ENCODE results near the gene PYGM.

The PYGM gene

GRCh38 chr11:64790205-64791095 is 30.7 kb upstream of the PYGM start:
- DNase-seq, result no peak

DNA sequence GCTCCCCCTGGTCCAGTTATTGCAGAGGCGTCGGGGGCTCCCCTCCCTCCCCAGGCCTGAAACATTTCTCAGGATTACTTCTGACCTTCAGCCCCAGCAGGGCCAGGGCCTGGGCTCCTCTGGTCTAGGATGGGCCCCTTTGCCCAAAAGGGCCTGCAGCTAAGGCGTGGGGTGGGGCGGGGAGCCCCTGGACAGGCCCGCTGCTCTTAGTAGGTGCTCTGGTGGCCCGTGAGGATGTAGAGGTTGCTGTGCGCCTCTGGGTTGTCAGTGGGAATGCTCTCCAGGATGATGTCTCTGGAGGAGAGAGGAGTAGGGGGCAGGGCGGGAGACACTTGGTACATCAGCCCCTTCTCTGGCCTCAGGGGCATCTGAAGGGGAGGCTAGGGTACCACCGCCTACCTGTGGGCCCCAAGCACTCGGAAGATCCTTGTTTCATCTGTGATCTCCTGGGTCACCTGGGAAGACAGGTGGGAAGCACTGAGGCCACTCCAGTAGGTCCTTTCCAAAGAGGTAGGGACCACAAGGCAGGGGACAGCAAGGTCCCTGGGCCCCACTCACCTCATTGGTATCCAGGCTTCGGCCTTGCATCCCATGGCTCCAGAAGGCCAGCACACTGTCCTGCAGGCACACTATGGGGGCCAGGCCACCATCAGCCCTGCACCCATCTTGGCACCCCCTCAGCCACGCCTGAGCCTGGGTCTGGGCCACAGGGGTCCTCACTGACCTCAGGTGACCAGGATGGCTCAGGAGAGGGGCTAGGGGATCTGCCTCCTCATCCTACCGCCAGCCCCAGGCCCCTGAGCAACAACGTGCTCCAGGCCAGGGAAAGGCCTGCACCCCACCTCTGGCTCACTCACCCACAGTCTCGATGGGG is 29.8 kb upstream of the PYGM start:
- no peak for DNase-seq

DNA sequence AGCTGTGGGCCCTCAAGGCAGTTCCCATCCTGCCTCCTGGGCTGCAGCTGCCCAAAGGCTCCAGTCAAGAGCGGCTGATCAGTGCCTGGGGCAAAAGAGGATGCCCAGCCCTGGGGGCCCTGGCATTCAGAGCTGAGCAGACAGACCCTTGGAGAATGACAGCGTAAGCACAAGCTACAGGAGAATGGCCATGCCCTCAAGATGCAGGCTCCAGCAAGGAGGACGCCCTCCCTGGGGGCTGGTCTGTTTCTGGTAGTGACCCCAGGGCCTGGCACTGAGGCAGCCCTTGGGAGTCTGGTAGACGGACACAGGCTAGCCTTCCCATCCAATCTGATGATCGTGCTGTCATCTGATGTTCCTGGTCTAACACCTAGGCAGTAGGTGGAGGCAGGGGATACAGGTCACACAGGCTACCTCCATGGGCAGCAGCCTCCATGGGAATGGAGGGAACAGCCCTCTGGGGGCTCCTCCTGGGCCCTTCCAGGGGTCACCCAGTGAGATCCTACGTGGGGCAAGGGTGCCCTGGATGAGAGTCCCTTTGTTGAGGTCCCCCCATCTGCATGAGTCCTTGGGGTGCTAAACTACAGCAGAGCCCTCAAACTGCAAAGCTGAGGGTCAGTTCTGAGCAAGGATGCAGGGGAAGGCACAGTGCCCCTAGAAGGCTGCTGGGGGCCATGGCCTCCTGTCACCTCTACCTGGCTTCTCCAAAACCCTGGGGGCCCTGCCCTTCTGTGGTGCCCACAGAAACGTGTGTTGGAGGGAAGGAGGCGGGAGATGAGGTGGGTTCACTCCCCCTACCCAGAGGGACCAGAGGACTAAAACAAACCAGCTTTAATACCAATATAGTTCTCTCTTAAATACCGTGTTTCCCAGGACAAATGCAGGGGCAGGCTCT is 28.8 kb upstream of the PYGM start:
- no peak for DNase-seq

GRCh38 chr11:64787526-64788320 is 27.9 kb upstream of the PYGM start:
- no peak for DNase-seq

DNA sequence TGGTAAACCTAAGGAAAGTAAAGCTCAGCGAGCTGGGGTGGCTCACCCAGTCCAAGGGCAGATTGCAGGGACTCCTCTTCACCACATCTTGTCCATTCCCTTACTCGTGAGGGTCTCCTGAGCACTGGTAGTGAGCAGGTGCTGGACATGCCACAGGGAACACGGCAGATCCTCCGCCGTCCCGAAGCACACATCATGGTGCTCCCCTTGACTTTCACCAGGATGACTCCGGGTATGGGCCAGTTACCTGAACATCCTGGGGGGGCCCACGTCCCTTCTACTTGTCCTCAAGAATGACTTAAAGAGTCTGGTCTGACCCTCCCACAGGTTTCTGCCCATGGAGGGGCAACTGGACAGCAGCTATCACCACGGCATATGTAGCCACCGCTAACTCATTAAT is 26.5 kb upstream of the PYGM start:
- DNase-seq, result no peak

DNA sequence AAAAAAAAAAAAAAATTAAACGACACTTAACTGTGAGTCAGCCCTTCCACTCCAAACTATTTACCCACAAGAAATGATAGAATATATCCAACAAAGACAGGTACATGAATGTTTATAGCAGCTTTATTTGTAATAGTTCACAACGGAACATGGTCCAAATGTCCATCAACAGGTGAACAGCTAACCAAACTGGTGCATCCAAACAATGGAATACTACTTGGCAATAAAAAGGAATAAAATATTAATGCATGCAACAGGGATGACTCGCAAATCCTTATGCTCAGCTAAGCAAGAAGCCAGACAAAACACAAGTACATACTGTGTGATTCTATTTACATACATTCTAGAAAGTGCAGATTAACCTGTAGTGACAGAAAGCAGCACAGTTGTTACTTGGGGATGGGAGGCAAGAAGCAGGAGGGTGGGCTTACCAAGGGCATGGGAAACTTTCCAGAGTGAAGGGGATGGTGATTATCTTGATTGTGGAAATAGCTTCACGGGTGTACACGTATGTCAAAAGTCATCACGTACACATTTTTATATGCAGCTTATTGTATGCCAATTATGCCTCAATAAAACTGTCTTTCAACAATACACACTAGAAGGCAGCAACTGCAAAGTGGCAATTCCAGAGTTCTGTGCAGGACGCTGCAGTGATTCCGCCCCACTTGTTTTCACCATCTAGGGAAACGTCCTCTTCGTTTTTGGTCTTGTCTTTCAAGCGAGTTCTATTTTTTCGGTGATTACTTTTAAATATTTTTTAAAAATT is 25.2 kb upstream of the PYGM start:
- DNase-seq, result no peak

DNA sequence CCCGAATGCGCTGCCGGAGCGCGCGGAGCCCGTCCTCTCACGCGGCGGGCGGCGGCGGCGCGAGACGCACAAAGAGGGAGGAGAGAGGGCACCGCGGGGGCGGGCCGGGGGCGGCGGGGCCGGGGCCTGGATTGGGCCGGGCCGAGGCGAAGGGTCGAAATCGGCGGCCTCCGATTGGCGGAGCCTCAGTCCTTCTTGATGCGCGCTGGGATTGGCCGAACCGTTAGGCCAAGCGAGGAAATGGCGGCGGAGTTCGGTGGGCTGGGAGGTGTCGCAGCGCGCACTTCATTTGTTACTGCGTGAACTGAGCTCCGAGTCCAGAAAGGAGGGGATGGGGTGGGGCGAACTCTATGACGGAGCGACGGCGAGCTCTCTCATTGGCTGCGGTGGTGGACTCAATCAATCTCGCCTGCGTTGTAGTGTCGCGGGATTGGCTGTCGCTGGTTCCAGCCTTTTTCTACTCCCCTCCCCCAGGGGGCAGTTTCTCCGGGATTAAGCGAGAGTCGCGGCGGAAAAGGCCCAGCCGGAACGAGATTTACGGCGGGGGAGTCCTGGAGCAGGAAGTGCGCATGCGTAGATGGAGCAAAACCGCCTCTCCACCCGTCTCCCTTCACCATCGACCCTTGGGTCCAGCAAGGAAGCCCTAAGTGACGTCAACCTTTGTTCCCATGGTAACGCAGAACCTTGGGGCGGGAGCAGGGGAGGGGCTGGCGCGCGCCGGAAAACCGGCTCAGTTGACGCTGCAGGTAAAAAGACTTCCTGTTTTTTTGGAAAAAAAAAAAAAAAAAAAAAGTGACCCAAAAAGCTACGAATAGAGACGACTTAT is 18.9 kb upstream of the PYGM start, which contains the start of gene SF1:
TSS of gene SF1 (minus strand) at position 70 of the 826 bp plus-strand sequence. CDS start 150 bp downstream, outside the sequence.
- DNase-seq, result peak; percentile 96

- DNase-seq, result no peak
Measured at GRCh38 chr11:64778223-64778472, 18.4 kb upstream of the PYGM start.

- DNase-seq, result no peak
Measured at GRCh38 chr11:64777449-64778222, 17.9 kb upstream of the PYGM start.

GRCh38 chr11:64776875-64777274 is 17.1 kb upstream of the PYGM start:
- no peak for DNase-seq

DNA sequence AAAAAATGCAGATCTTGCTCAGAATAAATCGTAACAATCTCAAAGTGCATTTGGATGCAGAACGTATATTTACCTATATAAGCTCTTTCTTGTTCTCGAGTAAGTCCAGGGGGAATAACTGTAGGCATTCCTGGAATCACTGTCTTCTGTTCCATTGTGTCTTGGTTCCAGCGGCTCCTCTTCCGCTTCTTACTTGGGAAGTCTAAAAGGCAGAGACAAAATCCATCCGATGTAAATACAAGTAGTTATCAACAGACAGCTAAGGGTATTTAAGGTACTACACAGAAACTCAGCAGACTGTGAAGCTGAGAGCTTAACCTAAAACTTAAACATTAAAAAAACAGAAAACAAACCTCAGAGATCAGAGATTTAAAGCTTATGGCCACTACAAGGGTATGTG is 16.7 kb upstream of the PYGM start:
- no peak for DNase-seq

GRCh38 chr11:64774144-64774543 is 14.4 kb upstream of the PYGM start:
- DNase-seq, result no peak

DNA sequence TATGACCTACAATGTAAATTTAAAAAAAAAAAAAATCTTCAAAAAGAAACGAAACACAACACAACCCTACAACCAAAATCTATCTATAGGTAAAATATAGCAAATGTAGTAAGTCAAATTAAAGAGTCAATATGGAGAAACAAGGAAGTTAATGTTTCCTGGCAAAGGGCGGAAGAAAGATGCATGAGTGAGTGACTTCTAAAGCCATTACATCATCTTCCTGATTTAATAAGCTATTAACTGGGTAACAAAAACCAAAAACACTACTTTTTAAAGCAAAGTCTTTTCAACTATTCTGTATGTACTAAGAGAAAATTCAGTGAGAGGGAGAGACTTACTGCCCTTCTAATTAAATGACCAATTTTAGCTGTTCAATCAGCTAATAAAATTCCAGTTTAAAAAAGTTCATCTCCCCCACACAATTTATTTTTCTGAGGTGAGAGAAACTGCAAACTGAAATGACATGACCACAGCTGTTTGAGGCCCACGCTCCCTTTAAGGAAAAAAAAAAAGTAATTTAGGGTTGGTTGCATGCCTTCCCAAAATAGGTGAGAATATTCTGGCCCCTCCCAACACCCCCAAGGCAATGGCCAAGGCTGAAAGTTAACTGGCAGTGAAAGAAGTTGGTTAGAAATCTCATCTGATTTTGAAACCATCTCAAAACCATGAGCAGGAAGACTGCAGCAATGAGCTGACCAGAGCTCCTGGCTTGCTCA is 12.7 kb upstream of the PYGM start:
- DNase-seq, result no peak

DNA sequence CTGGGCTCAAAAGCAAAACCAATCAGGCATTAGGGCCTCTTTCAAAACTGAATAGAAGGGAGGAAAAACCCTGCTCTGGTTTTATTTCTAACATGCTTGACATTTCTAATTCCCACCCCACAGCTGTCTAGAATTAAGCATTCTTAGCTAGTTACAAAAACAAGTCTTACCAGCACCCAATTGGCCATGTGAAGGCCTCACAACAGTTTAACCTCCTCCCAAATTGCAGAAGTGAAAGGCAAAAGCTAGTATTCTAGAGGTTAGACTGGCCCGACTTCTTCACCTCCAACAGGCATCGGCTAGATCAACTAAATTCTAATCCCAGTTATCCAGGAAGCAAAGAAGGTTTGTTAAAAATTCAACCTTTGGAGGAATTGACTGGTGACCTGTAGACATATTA is 12.1 kb upstream of the PYGM start:
- no peak for DNase-seq

GRCh38 chr11:64770120-64770519 is 10.3 kb upstream of the PYGM start:
- no peak for DNase-seq

DNA sequence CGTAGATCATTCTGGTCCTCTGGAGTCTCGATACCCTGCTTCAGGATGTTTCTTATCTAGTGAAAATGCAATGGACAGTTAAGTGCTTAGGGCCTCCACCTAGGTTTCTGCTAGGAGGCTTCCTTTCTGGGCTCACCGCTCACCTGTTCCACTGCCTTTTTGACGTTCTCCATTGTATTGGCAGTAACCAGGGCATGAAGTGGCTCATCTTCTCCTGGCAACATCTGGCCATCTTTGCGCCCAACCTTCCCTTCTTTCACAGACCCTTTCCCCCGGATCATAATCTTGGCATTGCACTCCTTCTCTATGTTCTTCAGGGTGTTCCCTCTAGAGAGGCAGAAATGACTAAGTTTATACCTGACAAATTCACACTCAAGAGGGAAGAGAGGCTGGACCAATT is 9.5 kb upstream of the PYGM start:
- DNase-seq, result no peak

- no peak for DNase-seq
Measured at GRCh38 chr11:64768300-64768694, 8.5 kb upstream of the PYGM start.

DNA sequence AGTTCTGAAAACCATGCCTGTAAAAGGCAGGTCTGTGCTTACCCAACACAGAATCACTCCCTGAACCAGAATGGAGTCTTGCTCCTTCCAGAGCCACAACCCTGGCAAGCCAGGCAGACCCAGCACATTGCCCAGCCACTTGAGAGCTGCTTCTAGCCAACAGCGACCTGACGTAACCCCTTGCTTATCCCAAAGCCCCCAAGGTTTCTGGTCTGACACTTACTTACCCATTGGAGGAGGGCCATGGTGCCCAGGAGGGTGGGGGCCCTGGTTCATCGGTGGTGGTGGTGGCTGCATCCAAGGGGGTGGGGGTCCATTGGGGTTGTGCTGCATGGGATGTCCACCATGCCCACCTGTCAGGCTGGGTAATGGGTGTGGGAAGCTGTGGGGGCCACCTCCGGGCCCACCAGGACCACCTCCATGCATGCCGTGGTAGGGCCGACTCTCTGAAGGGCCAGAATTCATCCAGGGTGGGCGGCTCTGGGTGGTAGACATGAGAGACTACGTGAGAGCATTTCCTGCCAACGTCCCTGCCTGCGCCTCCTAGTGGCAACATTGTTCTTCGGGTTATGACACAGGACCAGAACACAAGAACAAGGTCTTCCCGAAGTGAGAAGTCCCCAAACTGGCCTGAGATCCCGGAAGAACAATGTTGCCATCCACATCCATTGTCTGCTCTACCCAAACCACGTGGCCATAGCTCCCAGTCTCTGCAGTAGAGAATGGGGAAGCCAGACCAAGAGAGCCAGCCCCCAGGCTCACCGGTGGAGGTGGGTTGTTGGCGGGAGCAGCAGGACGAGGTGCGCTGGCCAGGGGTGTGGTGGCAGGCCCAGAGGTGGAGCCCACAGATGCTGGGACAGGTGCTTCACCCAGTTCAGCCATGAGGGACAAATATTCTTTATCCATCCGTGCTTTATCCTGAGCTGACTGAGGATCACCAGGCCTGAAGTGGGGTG is 7.8 kb upstream of the PYGM start:
- no peak for DNase-seq

Measured in NCI-H524 treated with DMSO at 0.1 percent for 48 hours (cell line).